H9 (cell line): ENCODE measurements around the gene TIFAB. TPM values are rescaled to one million over a fixed set of nuclear protein-coding genes. Genes with fewer than 3 reads are reported as not detected.

Experiments
- DNase-seq: peaks from one replicate; pipeline ENCODE4 v3.0.0-alpha.2; 2017
- H2AFZ ChIP-seq: one replicate; pipeline ENCODE4 v1.6.1; 2013; ENCODE audit warnings: mild to moderate bottlenecking, low read length, control low read depth, moderate library complexity
- H2AK5ac ChIP-seq: 2 replicates; pipeline ENCODE4 v1.6.1; 2013; ENCODE audit warnings: low read length, control low read depth, mixed read lengths; ENCODE audit not compliant: insufficient read length
- H2BK120ac ChIP-seq: one replicate; pipeline ENCODE4 v1.6.1; 2013; ENCODE audit warnings: low read depth, mild to moderate bottlenecking, low read length, control low read depth, inconsistent platforms; ENCODE audit not compliant: poor library complexity, severe bottlenecking
- H2BK12ac ChIP-seq: 2 replicates; pipeline ENCODE4 v1.6.1; 2013; ENCODE audit warnings: low read length, control low read depth, mixed read lengths, low read depth; ENCODE audit not compliant: insufficient read length
- H2BK15ac ChIP-seq: 2 replicates; pipeline ENCODE4 v1.6.1; 2013; ENCODE audit warnings: low read depth, low read length, control low read depth
- H2BK20ac ChIP-seq: one replicate; pipeline ENCODE4 v1.6.1; 2013; ENCODE audit warnings: low read depth, mild to moderate bottlenecking, low read length, control low read depth, inconsistent platforms; ENCODE audit not compliant: poor library complexity, severe bottlenecking
- H2BK5ac ChIP-seq: 2 replicates; pipeline ENCODE4 v1.6.1; 2013; ENCODE audit warnings: low read length, control low read depth, mixed read lengths; ENCODE audit not compliant: insufficient read length
- H3K14ac ChIP-seq: 2 replicates; pipeline ENCODE4 v1.6.1; 2013; ENCODE audit warnings: low read length, control low read depth; ENCODE audit not compliant: insufficient read depth
- H3K18ac ChIP-seq: 2 replicates; pipeline ENCODE4 v1.6.1; 2013; ENCODE audit warnings: low read depth, mild to moderate bottlenecking, mixed read lengths, low read length, control low read depth; ENCODE audit not compliant: insufficient read length
- H3K23ac ChIP-seq: 2 replicates; pipeline ENCODE4 v1.6.1; 2013; ENCODE audit warnings: low read length, control low read depth, mixed read lengths, low read depth; ENCODE audit not compliant: insufficient read length
- H3K23me2 ChIP-seq: 2 replicates; pipeline ENCODE4 v1.6.1; 2013; ENCODE audit warnings: low read depth, mild to moderate bottlenecking, mixed read lengths, low read length, control low read depth; ENCODE audit not compliant: insufficient read length, poor library complexity, severe bottlenecking
- H3K27ac ChIP-seq: 2 replicates; pipeline ENCODE4 v1.5.1; 2013; ENCODE audit warnings: low read length, control low read depth, mixed read lengths, low read depth; ENCODE audit not compliant: insufficient read length
- H3K27me3 ChIP-seq: 2 replicates; pipeline ENCODE4 v1.6.1; 2013; ENCODE audit warnings: low read length, control low read depth, inconsistent platforms; ENCODE audit not compliant: insufficient read depth
- H3K4ac ChIP-seq: 2 replicates; pipeline ENCODE4 v1.6.1; 2013; ENCODE audit warnings: low read depth, mild to moderate bottlenecking, control low read depth, inconsistent platforms, low read length, moderate library complexity
- H3K4me1 ChIP-seq: 2 replicates; pipeline ENCODE4 v1.6.1; 2013; ENCODE audit warnings: low read length, control low read depth, inconsistent platforms; ENCODE audit not compliant: insufficient read depth
- H3K4me2 ChIP-seq: 2 replicates; pipeline ENCODE4 v1.6.1; 2013; ENCODE audit warnings: low read length, control low read depth, mixed read lengths; ENCODE audit not compliant: insufficient read length, insufficient read depth
- H3K56ac ChIP-seq: 2 replicates; pipeline ENCODE4 v1.6.1; 2013; ENCODE audit warnings: low read depth, mild to moderate bottlenecking, mixed read lengths, low read length, control low read depth; ENCODE audit not compliant: insufficient read length
- H3K79me1 ChIP-seq: 2 replicates; pipeline ENCODE4 v1.6.1; 2013; ENCODE audit warnings: low read depth, mild to moderate bottlenecking, moderate library complexity, low read length, control low read depth, inconsistent platforms; ENCODE audit not compliant: insufficient read depth, poor library complexity, severe bottlenecking
- H3K79me2 ChIP-seq: 2 replicates; pipeline ENCODE4 v1.6.1; 2013; ENCODE audit warnings: low read length, control low read depth, inconsistent platforms; ENCODE audit not compliant: insufficient read depth
- H3K9ac ChIP-seq: 2 replicates; pipeline ENCODE4 v1.6.1; 2013; ENCODE audit warnings: low read length, control low read depth, mixed read lengths; ENCODE audit not compliant: insufficient read length; ENCODE audit errors: extremely low read depth
- H3K9me3 ChIP-seq: one replicate; pipeline ENCODE4 v1.6.1; 2013; ENCODE audit warnings: low read depth, low read length, inconsistent platforms; ENCODE audit not compliant: control insufficient read depth
- H3T11ph ChIP-seq: one replicate; pipeline ENCODE4 v1.6.1; 2013; ENCODE audit warnings: mild to moderate bottlenecking, low read length, control low read depth, inconsistent platforms
- H4K20me1 ChIP-seq: one replicate; pipeline ENCODE4 v1.6.1; 2013; ENCODE audit not compliant: control insufficient read depth, insufficient read length, insufficient read depth
- H4K5ac ChIP-seq: 2 replicates; pipeline ENCODE4 v1.6.1; 2013; ENCODE audit warnings: low read depth, mild to moderate bottlenecking, mixed read lengths, low read length, control low read depth; ENCODE audit not compliant: insufficient read length
- H4K8ac ChIP-seq: replicated peaks from 2 replicates; pipeline ENCODE4 v1.6.1; 2013; ENCODE audit warnings: low read length, control low read depth, mixed read lengths, low read depth; ENCODE audit not compliant: insufficient read length
- H4K91ac ChIP-seq: 2 replicates; pipeline ENCODE4 v1.6.1; 2013; ENCODE audit warnings: low read depth, mild to moderate bottlenecking, moderate library complexity, mixed read lengths, low read length, control low read depth; ENCODE audit not compliant: insufficient read length
- H3K27ac Mint-ChIP-seq, 3 experiments: 2 replicates in 2 of 3; 3 replicates in 1 of 3; pipeline ENCODE4 v1.8.0; 2020 to 2021; ENCODE audit warnings: mixed read lengths in 3 of 3, mild to moderate bottlenecking in 1 of 3, moderate library complexity in 1 of 3
- H3K27me3 Mint-ChIP-seq: 2 replicates; pipeline ENCODE4 v1.8.0; 2021; ENCODE audit warnings: low read depth, mild to moderate bottlenecking, moderate library complexity, mixed read lengths
- H3K36me3 Mint-ChIP-seq, 3 experiments: 2 replicates in 2 of 3; 3 replicates in 1 of 3; pipeline ENCODE4 v1.8.0; 2020 to 2021; ENCODE audit warnings: low read depth in 3 of 3, mixed read lengths in 3 of 3; ENCODE audit not compliant: insufficient read depth in 1 of 3
- H3K4me1 Mint-ChIP-seq, 2 experiments: 2 replicates each; pipeline ENCODE4 v1.8.0; 2020; ENCODE audit warnings: mixed read lengths in 2 of 2
- H3K4me3 Mint-ChIP-seq, 2 experiments: 2 replicates in 1 of 2; 3 replicates in 1 of 2; pipeline ENCODE4 v1.8.0; 2020 to 2021; ENCODE audit warnings: mild to moderate bottlenecking in 2 of 2, mixed read lengths in 2 of 2, moderate library complexity in 1 of 2
- H3K9me3 Mint-ChIP-seq, 2 experiments: 2 replicates in 1 of 2; 3 replicates in 1 of 2; pipeline ENCODE4 v1.8.0; 2020; ENCODE audit warnings: mild to moderate bottlenecking in 2 of 2, mixed read lengths in 2 of 2, moderate library complexity in 1 of 2
- CTCF ChIP-seq: fragments of 200-600 bp; sonication (generic); conservative IDR thresholded peaks from 3 replicates; pipeline ENCODE4 v1.8.0; 2021; ENCODE audit warnings: antibody characterized with exemption, mild to moderate bottlenecking
- WGBS: extraction: QIAGEN DNeasy Blood & Tissue Kit; methylation state at CpG from one replicate; pipeline ENCODE4 v1.1.7; 2013; ENCODE audit warnings: missing lambda C conversion rate, low lambda C conversion rate, mixed read lengths; ENCODE audit not compliant: insufficient read length; ENCODE audit errors: extremely low coverage; 5-methylcytosine and 5-hydroxymethylcytosine counted together
- total RNA-seq: library from RNA; stranded (reverse); gene quantifications from 2 replicates; pipeline ENCODE4 v1.2.1, GENCODE V29; 2021

Gene TIFAB
- total RNA-seq, 1 experiment from 2014 or later = not detected

- Histone ChIP-seq H3T11ph (no peak overlapping the region), H3K9ac (no peak overlapping the region), H3K14ac (no peak overlapping the region), H3K4me2 (no peak overlapping the region), H3K23me2 (no peaks in the 10 kb centered on the region), H3K4ac (no peak overlapping the region), H2BK12ac (no peak overlapping the region), H2AFZ (no peak overlapping the region), H3K27ac (no peak overlapping the region), H3K23ac (no peak overlapping the region), H4K20me1 (no peaks in the 10 kb centered on the region), H2BK15ac (no peak overlapping the region), H3K4me1 (no peaks in the 10 kb centered on the region), H3K56ac (no peak overlapping the region), H2BK5ac (no peak overlapping the region), H3K79me1 (no peaks in the 10 kb centered on the region), H4K5ac (no peak overlapping the region), H4K91ac (no peak overlapping the region), H2BK120ac (no peak overlapping the region), H2BK20ac (no peak overlapping the region), H3K18ac (no peak overlapping the region), H3K27me3 (peaks cover 22% of the 10 kb centered on the region), H3K79me2 (no peaks in the 10 kb centered on the region), H2AK5ac (no peak overlapping the region), H4K8ac (no peak overlapping the region), H3K9me3 (no peaks in the 10 kb centered on the region)
- Mint-ChIP-seq H3K4me3 (no peak overlapping the region), H3K4me1 (peaks cover 10 to 20% of the 10 kb centered on the region in 2 experiments), H3K9me3 (no peaks in the 10 kb centered on the region; a peak in 1 of 5 replicates), H3K27me3 (peaks cover 98% of the 10 kb centered on the region), H3K36me3 (no peaks in the 10 kb centered on the region), H3K27ac (no peak overlapping the region)
- no peak for TF ChIP-seq CTCF
- no peak for DNase-seq
- no CpG with 5 or more reads among the region's 5 CpGs for WGBS
These were observed 20.0 kb upstream of the TIFAB start for GRCh38 chr5:135472141-135472540.
